Osteoblast (primary cell): ENCODE data around the gene STXBP2. TPM values are rescaled to one million over a fixed set of nuclear protein-coding genes. Genes with fewer than 3 reads are reported as not detected.

ENCODE experiments used
- DNase-seq: peaks from one replicate; pipeline ENCODE4 v3.0.0; 2011; ENCODE audit warnings: low spot score, mixed read lengths; ENCODE audit not compliant: insufficient read length; ENCODE audit errors: missing footprints
- H2AFZ ChIP-seq: 2 replicates; pipeline ENCODE4 v1.6.0; 2011; ENCODE audit warnings: mild to moderate bottlenecking, low read length
- H3K27ac ChIP-seq: 2 replicates; pipeline ENCODE4 v1.5.1; 2011; ENCODE audit warnings: mild to moderate bottlenecking, low read depth, low read length, moderate library complexity
- H3K27me3 ChIP-seq: 2 replicates; pipeline ENCODE4 v1.6.0; 2012; ENCODE audit warnings: mild to moderate bottlenecking, control low read depth, inconsistent platforms, low read length, moderate library complexity; ENCODE audit not compliant: insufficient read depth
- H3K36me3 ChIP-seq: 2 replicates; pipeline ENCODE4 v1.5.1; 2011; ENCODE audit warnings: mild to moderate bottlenecking, low read length, control low read depth, moderate library complexity; ENCODE audit not compliant: insufficient read depth
- H3K4me1 ChIP-seq: 2 replicates; pipeline ENCODE4 v1.5.1; 2011; ENCODE audit warnings: mild to moderate bottlenecking, low read length, control low read depth, moderate library complexity; ENCODE audit not compliant: insufficient read depth
- H3K4me2 ChIP-seq: 2 replicates; pipeline ENCODE4 v1.6.0; 2011; ENCODE audit warnings: mild to moderate bottlenecking, low read length; ENCODE audit not compliant: insufficient read depth
- H3K4me3 ChIP-seq: fragments of 200-600 bp; sonication (generic); 3 replicates; pipeline ENCODE4 v1.5.1; 2012; ENCODE audit warnings: mild to moderate bottlenecking, low read length, inconsistent platforms; ENCODE audit not compliant: insufficient read depth
- H3K79me2 ChIP-seq: 2 replicates; pipeline ENCODE4 v1.6.0; 2012; ENCODE audit warnings: mild to moderate bottlenecking, low read length, control low read depth, inconsistent platforms; ENCODE audit not compliant: insufficient read depth
- H3K9me3 ChIP-seq: 2 replicates; pipeline ENCODE4 v1.5.1; 2011; ENCODE audit warnings: low read depth, low read length, control low read depth
- H4K20me1 ChIP-seq: 2 replicates; pipeline ENCODE4 v1.6.0; 2012; ENCODE audit warnings: mild to moderate bottlenecking, low read length, control low read depth; ENCODE audit not compliant: insufficient read depth
- CTCF ChIP-seq: IDR thresholded peaks from 2 replicates; pipeline ENCODE4 v1.5.1; 2011; ENCODE audit warnings: mild to moderate bottlenecking, low read depth, low read length, moderate library complexity; ENCODE audit errors: extremely low read depth
- total RNA-seq: library from RNA; depleted of rRNA; stranded (reverse); fragments of >200 nt; gene quantifications from 2 replicates; pipeline ENCODE4 v1.2.3, GENCODE V29; 2012

Gene STXBP2
- 1.2 and 3.3 TPM in 2 replicates for total RNA-seq

- Histone ChIP-seq H4K20me1 (no peaks in the 10 kb centered on the region), H3K4me1 (no peaks in the 10 kb centered on the region), H3K27me3 (peaks cover 9% of the 10 kb centered on the region), H3K9me3 (no peaks in the 10 kb centered on the region), H3K27ac (no peak within 1 kb of the TSS), H3K4me3 (peak within 1 kb of the TSS; percentile 20), H3K79me2 (no peaks in the 10 kb centered on the region), H3K4me2 (no peak within 1 kb of the TSS), H3K36me3 (no peaks in the 10 kb centered on the region), H2AFZ (no peak within 1 kb of the TSS)
- DNase-seq = peak; percentile 86
- no peak for TF ChIP-seq CTCF
These were observed at the start of gene STXBP2 for GRCh38 chr19:7636691-7637373. Gene STXBP2 (plus strand): TSS chr19:7637110. CDS start chr19:7637150, 40 bp downstream.

DNA sequence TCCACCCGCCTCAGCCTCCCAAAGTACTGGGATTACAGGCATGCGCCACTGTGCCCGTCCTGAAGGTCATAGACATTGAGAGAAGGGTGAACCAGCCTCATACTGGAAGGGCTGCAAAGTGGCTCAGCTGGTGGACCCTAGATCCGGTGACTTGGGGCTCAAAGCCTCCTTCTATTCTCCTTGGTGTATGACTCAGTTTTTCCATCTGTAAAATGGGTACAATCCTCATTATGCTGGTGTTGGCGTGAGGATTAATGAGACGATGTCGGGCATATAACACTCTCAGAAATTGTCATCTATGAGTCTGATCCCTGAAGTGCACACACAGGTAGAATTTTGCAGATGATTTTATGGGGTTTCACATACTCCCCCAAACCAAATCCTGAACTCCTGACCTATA is 47.1 kb upstream of the STXBP2 start:
- no peak overlapping the region for H3K27ac ChIP-seq
- H3K4me1 ChIP-seq = no peaks in the 10 kb centered on the region
- no peaks in the 10 kb centered on the region for H3K9me3 ChIP-seq
- H3K27me3 ChIP-seq = peaks cover 4% of the 10 kb centered on the region
- no peak for DNase-seq
- no peak overlapping the region for H3K4me2 ChIP-seq
- no peak overlapping the region for H3K4me3 ChIP-seq
- H2AFZ ChIP-seq = no peak overlapping the region
- no peaks in the 10 kb centered on the region for H4K20me1 ChIP-seq
- no peaks in the 10 kb centered on the region for H3K36me3 ChIP-seq
- no peak for TF ChIP-seq CTCF
- no peaks in the 10 kb centered on the region for H3K79me2 ChIP-seq

DNA sequence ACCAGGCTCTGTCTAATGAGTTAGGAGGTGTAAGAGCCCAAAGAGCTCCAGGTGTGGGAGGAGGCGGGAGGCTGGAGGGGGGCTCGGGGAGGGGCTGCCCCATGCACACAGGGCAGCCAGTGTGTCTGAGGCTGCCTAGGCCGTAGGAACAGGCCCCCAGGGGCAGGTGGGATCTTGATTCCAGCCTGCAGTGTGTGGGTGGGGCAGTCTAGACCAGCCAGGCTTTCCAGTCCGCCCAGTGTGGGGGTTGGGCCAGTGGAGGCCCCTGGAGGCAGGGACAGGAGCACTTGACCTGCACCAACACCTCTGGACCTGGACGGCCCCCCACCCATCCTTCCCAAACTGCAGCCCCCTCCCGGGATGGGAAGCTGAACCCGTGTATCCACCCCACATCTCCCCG is 46.7 kb upstream of the STXBP2 start:
- H2AFZ ChIP-seq = no peak overlapping the region
- H4K20me1 ChIP-seq = no peaks in the 10 kb centered on the region
- H3K4me3 ChIP-seq = no peak overlapping the region
- H3K27ac ChIP-seq = no peak overlapping the region
- TF ChIP-seq CTCF = no peak
- no peaks in the 10 kb centered on the region for H3K4me1 ChIP-seq
- no peaks in the 10 kb centered on the region for H3K9me3 ChIP-seq
- peaks cover 7% of the 10 kb centered on the region for H3K27me3 ChIP-seq
- no peaks in the 10 kb centered on the region for H3K79me2 ChIP-seq
- H3K4me2 ChIP-seq = no peak overlapping the region
- peak; percentile 48 for DNase-seq
- H3K36me3 ChIP-seq = no peaks in the 10 kb centered on the region

GRCh38 chr19:7595466-7596133 is 41.3 kb upstream of the STXBP2 start, which contains the start of gene CAMSAP3:
Gene CAMSAP3 (plus strand): TSS chr19:7595863. CDS start chr19:7596003, 140 bp downstream.
- no peaks in the 10 kb centered on the region for H3K79me2 ChIP-seq
- no peak within 1 kb of the TSS for H3K4me2 ChIP-seq
- peaks cover 21% of the 10 kb centered on the region for H3K27me3 ChIP-seq
- H4K20me1 ChIP-seq = no peaks in the 10 kb centered on the region
- TF ChIP-seq CTCF = no peak
- no peaks in the 10 kb centered on the region for H3K4me1 ChIP-seq
- H3K4me3 ChIP-seq = no peak within 1 kb of the TSS
- no peak within 1 kb of the TSS for H2AFZ ChIP-seq
- peak; percentile 62 for DNase-seq
- no peaks in the 10 kb centered on the region for H3K36me3 ChIP-seq
- H3K27ac ChIP-seq = no peak within 1 kb of the TSS
- no peaks in the 10 kb centered on the region for H3K9me3 ChIP-seq
